Nephron progenitor cell (in vitro differentiated cells): ENCODE data around the gene PDF.

Experiments
- DNase-seq: peaks from one replicate; pipeline ENCODE4 v3.0.0; 2021
- H3K27ac Mint-ChIP-seq: 2 replicates; pipeline ENCODE4 v1.8.0; 2021; ENCODE audit warnings: mild to moderate bottlenecking, moderate library complexity, mixed read lengths
- H3K27me3 Mint-ChIP-seq: 2 replicates; pipeline ENCODE4 v1.8.0; 2021; ENCODE audit warnings: mild to moderate bottlenecking, low read depth, mixed read lengths; ENCODE audit not compliant: poor library complexity
- H3K36me3 Mint-ChIP-seq: 2 replicates; pipeline ENCODE4 v1.8.0; 2021; ENCODE audit warnings: low read depth, mixed read lengths
- H3K4me1 Mint-ChIP-seq: 2 replicates; pipeline ENCODE4 v1.8.0; 2021; ENCODE audit warnings: mixed read lengths
- H3K4me3 Mint-ChIP-seq: 2 replicates; pipeline ENCODE4 v1.8.0; 2021; ENCODE audit warnings: mild to moderate bottlenecking, moderate library complexity, mixed read lengths
- H3K9me3 Mint-ChIP-seq: 2 replicates; pipeline ENCODE4 v1.8.0; 2021; ENCODE audit warnings: mild to moderate bottlenecking, moderate library complexity, mixed read lengths
- CTCF ChIP-seq: fragments of 200-600 bp; sonication (generic); IDR thresholded peaks from 2 replicates; pipeline ENCODE4 v1.5.0; 2021; ENCODE audit warnings: antibody characterized with exemption

Gene PDF

GRCh38 chr16:69323415-69323814 lies 7.0 kb downstream of the PDF start:
- TF ChIP-seq CTCF, result no peak
- Mint-ChIP-seq H3K9me3 (no peaks in the 10 kb centered on the region), H3K27me3 (no peaks in the 10 kb centered on the region), H3K4me3 (no peak overlapping the region), H3K36me3 (peaks cover 61% of the 10 kb centered on the region), H3K27ac (no peak overlapping the region), H3K4me1 (peaks cover 45% of the 10 kb centered on the region)
- no peak for DNase-seq

GRCh38 chr16:69322343-69322742 lies 8.0 kb downstream of the PDF start:
- DNase-seq, result no peak
- peak overlapping the region; percentile 85 for H3K27ac Mint-ChIP-seq
- H3K36me3 Mint-ChIP-seq, result peaks cover 61% of the 10 kb centered on the region
- TF ChIP-seq CTCF, result no peak
- H3K4me3 Mint-ChIP-seq, result no peak overlapping the region
- no peaks in the 10 kb centered on the region for H3K27me3 Mint-ChIP-seq
- no peaks in the 10 kb centered on the region for H3K9me3 Mint-ChIP-seq
- H3K4me1 Mint-ChIP-seq, result peaks cover 41% of the 10 kb centered on the region

- no peak for DNase-seq
These were observed 9.3 kb downstream of the PDF start for GRCh38 chr16:69321080-69321479.

GRCh38 chr16:69320740-69321073 lies 9.7 kb downstream of the PDF start:
- DNase-seq, result no peak
- no peak overlapping the region for H3K4me3 Mint-ChIP-seq
- TF ChIP-seq CTCF, result no peak
- peaks cover 30% of the 10 kb centered on the region for H3K4me1 Mint-ChIP-seq
- H3K36me3 Mint-ChIP-seq, result peaks cover 60% of the 10 kb centered on the region
- no peaks in the 10 kb centered on the region for H3K9me3 Mint-ChIP-seq
- H3K27me3 Mint-ChIP-seq, result no peaks in the 10 kb centered on the region
- peak overlapping the region; percentile 77 for H3K27ac Mint-ChIP-seq

More at GRCh38 chr16:69321080-69321479, 9.3 kb downstream of the PDF start:
- no peaks in the 10 kb centered on the region for H3K9me3 Mint-ChIP-seq
- H3K4me3 Mint-ChIP-seq, result no peak overlapping the region
- peak overlapping the region; percentile 85 for H3K27ac Mint-ChIP-seq
- TF ChIP-seq CTCF, result no peak
- H3K36me3 Mint-ChIP-seq, result peaks cover 60% of the 10 kb centered on the region
- H3K27me3 Mint-ChIP-seq, result no peaks in the 10 kb centered on the region
- peaks cover 34% of the 10 kb centered on the region for H3K4me1 Mint-ChIP-seq

- TF ChIP-seq CTCF, result no peak
- no peaks in the 10 kb centered on the region for H3K27me3 Mint-ChIP-seq
- H3K9me3 Mint-ChIP-seq, result no peaks in the 10 kb centered on the region
- peak overlapping the region; percentile 98 for H3K27ac Mint-ChIP-seq
- peaks cover 29% of the 10 kb centered on the region for H3K4me1 Mint-ChIP-seq
- no peak overlapping the region for H3K4me3 Mint-ChIP-seq
- DNase-seq, result no peak
- peaks cover 55% of the 10 kb centered on the region for H3K36me3 Mint-ChIP-seq
These were observed 10.3 kb downstream of the PDF start for GRCh38 chr16:69319826-69320739.

GRCh38 chr16:69319381-69319780 lies 11.0 kb downstream of the PDF start:
- H3K36me3 Mint-ChIP-seq, result peaks cover 51% of the 10 kb centered on the region
- H3K4me1 Mint-ChIP-seq, result peaks cover 23% of the 10 kb centered on the region
- peak overlapping the region; percentile 98 for H3K27ac Mint-ChIP-seq
- DNase-seq, result no peak
- TF ChIP-seq CTCF, result no peak
- H3K4me3 Mint-ChIP-seq, result no peak overlapping the region
- H3K27me3 Mint-ChIP-seq, result no peaks in the 10 kb centered on the region
- no peaks in the 10 kb centered on the region for H3K9me3 Mint-ChIP-seq
